ENCODE results near the gene ELF1.

GRCh38 chr13:40922437-40923040, 96.6 kb downstream of the ELF1 start:
- TF ChIP-seq CTCF (conservative IDR thresholded peaks at IDR 0.05; ENCODE audit: low read length): no peak
- TF ChIP-seq EZH2phosphoT487 (IDR thresholded peaks at IDR 0.05; ENCODE audit: borderline replicate concordance): no peak
